HG03060 (cell line): Measurements from ENCODE around the gene IRX4.

Experiments used
- ATAC-seq: cut with Tn5 transposase; IDR thresholded peaks from one replicate; pipeline ENCODE4 v1.9.1; 2021; ENCODE audit warnings: low read depth, moderate number of reproducible peaks; ENCODE audit not compliant: unreplicated experiment

IRX4 gene

GRCh38 chr5:1882337-1883119, at the start of gene IRX4:
TSS of gene IRX4 (minus strand) at chr5:1882925. CDS start at chr5:1882647, 278 bp downstream.
- ATAC-seq, result no peak

GRCh38 chr5:1931604-1932231, 49.0 kb upstream of the IRX4 start:
- no peak for ATAC-seq

- no peak for ATAC-seq
Observed at GRCh38 chr5:1930880-1931603, 48.3 kb upstream of the IRX4 start.

GRCh38 chr5:1930501-1930879, 47.8 kb upstream of the IRX4 start:
- no peak for ATAC-seq

GRCh38 chr5:1929108-1929991, 46.6 kb upstream of the IRX4 start:
- no peak for ATAC-seq

GRCh38 chr5:1926471-1927341, 44.0 kb upstream of the IRX4 start:
- ATAC-seq, result no peak

- ATAC-seq, result no peak
Observed at GRCh38 chr5:1926071-1926440, 43.3 kb upstream of the IRX4 start.

GRCh38 chr5:1925111-1926070, 42.7 kb upstream of the IRX4 start:
- no peak for ATAC-seq

GRCh38 chr5:1923766-1924165, 41.0 kb upstream of the IRX4 start:
- no peak for ATAC-seq

GRCh38 chr5:1923341-1923740, 40.6 kb upstream of the IRX4 start:
- no peak for ATAC-seq

GRCh38 chr5:1921711-1922110, 39.0 kb upstream of the IRX4 start:
- no peak for ATAC-seq

- ATAC-seq, result no peak
Observed at GRCh38 chr5:1919750-1920149, 37.0 kb upstream of the IRX4 start.

GRCh38 chr5:1919209-1919566, 36.5 kb upstream of the IRX4 start:
- no peak for ATAC-seq

- ATAC-seq, result no peak
Observed at GRCh38 chr5:1918488-1919208, 35.9 kb upstream of the IRX4 start.

GRCh38 chr5:1917830-1918487, 35.2 kb upstream of the IRX4 start:
- no peak for ATAC-seq

- no peak for ATAC-seq
Observed at GRCh38 chr5:1916041-1917001, 33.6 kb upstream of the IRX4 start.
